ENCODE results near the gene CARD9. TPM values are rescaled to one million over a fixed set of nuclear protein-coding genes. Genes with fewer than 3 reads are reported as not detected.
A peak's percentile ranks its signal among the peaks of the same experiment; 100 is the strongest.

Gene CARD9
- total RNA-seq, 1 experiment from 2014 or later, result 2.9 TPM

- H2AFZ ChIP-seq (ENCODE audit: low read length), result no peak overlapping the region
- H3K36me3 ChIP-seq (ENCODE audit: insufficient read depth, low read length), result no peaks in the 10 kb centered on the region
- H4K20me1 ChIP-seq (ENCODE audit: insufficient read depth, low read depth, low read length), result no peaks in the 10 kb centered on the region
- H3K9me2 ChIP-seq (replicated peaks; ENCODE audit: insufficient read depth, low read length), result no peaks in the 10 kb centered on the region
- H3K4me2 ChIP-seq (ENCODE audit: low read depth, low read length, poor library complexity, severe bottlenecking), result no peak overlapping the region
- H3K4me3 ChIP-seq (ENCODE audit: low read length), result no peak overlapping the region
- H3K27me3 ChIP-seq (ENCODE audit: low read length), result no peaks in the 10 kb centered on the region
- H3K27ac ChIP-seq (ENCODE audit: low read length), result no peak overlapping the region
- H3K4me1 ChIP-seq (ENCODE audit: low read length), result peaks cover 10% of the 10 kb centered on the region
- H3K79me2 ChIP-seq (ENCODE audit: low read length), result no peaks in the 10 kb centered on the region
- H3K9ac ChIP-seq (ENCODE audit: low read length), result no peak overlapping the region
- H3K9me3 ChIP-seq (ENCODE audit: low read length), result no peaks in the 10 kb centered on the region
- no peak for DNase-seq
Observed at GRCh38 chr9:136376457-136376856, 3.0 kb upstream of the CARD9 start.

- Histone ChIP-seq H3K9ac (ENCODE audit: low read length) (no peak overlapping the region), H2AFZ (ENCODE audit: low read length) (no peak overlapping the region), H3K4me1 (ENCODE audit: low read length) (peaks cover 10% of the 10 kb centered on the region), H3K9me2 (replicated peaks; ENCODE audit: insufficient read depth, low read length) (no peaks in the 10 kb centered on the region), H3K27ac (ENCODE audit: low read length) (no peak overlapping the region), H3K36me3 (ENCODE audit: insufficient read depth, low read length) (no peaks in the 10 kb centered on the region), H4K20me1 (ENCODE audit: insufficient read depth, low read depth, low read length) (no peaks in the 10 kb centered on the region), H3K9me3 (ENCODE audit: low read length) (no peaks in the 10 kb centered on the region), H3K4me2 (ENCODE audit: low read depth, low read length, poor library complexity, severe bottlenecking) (no peak overlapping the region), H3K79me2 (ENCODE audit: low read length) (no peaks in the 10 kb centered on the region), H3K4me3 (ENCODE audit: low read length) (no peak overlapping the region), H3K27me3 (ENCODE audit: low read length) (no peaks in the 10 kb centered on the region)
- DNase-seq, result no peak
Observed at GRCh38 chr9:136375096-136375495, 1.6 kb upstream of the CARD9 start.

- Histone ChIP-seq H3K9ac (ENCODE audit: low read length) (no peak overlapping the region), H3K4me2 (ENCODE audit: low read depth, low read length, poor library complexity, severe bottlenecking) (no peak overlapping the region), H3K4me1 (ENCODE audit: low read length) (peaks cover 10% of the 10 kb centered on the region), H2AFZ (ENCODE audit: low read length) (no peak overlapping the region), H3K9me2 (replicated peaks; ENCODE audit: insufficient read depth, low read length) (no peaks in the 10 kb centered on the region), H4K20me1 (ENCODE audit: insufficient read depth, low read depth, low read length) (no peaks in the 10 kb centered on the region), H3K36me3 (ENCODE audit: insufficient read depth, low read length) (no peaks in the 10 kb centered on the region), H3K4me3 (ENCODE audit: low read length) (no peak overlapping the region), H3K79me2 (ENCODE audit: low read length) (no peaks in the 10 kb centered on the region), H3K27me3 (ENCODE audit: low read length) (no peaks in the 10 kb centered on the region), H3K9me3 (ENCODE audit: low read length) (no peaks in the 10 kb centered on the region), H3K27ac (ENCODE audit: low read length) (no peak overlapping the region)
- no peak for DNase-seq
Observed at GRCh38 chr9:136374183-136374575, 710 bp upstream of the CARD9 start.

GRCh38 chr9:136372561-136373299, 739 bp downstream of the CARD9 start:
- Histone ChIP-seq H3K9ac (ENCODE audit: low read length) (no peak overlapping the region; the same call in 1 of the 2 replicates), H3K9me2 (replicated peaks; ENCODE audit: insufficient read depth, low read length) (no peaks in the 10 kb centered on the region), H3K4me3 (ENCODE audit: low read length) (no peak overlapping the region), H4K20me1 (ENCODE audit: insufficient read depth, low read depth, low read length) (no peaks in the 10 kb centered on the region), H3K79me2 (ENCODE audit: low read length) (no peaks in the 10 kb centered on the region), H3K27me3 (ENCODE audit: low read length) (no peaks in the 10 kb centered on the region), H3K9me3 (ENCODE audit: low read length) (no peaks in the 10 kb centered on the region), H3K4me1 (ENCODE audit: low read length) (peaks cover 10% of the 10 kb centered on the region), H3K27ac (ENCODE audit: low read length) (peak overlapping the region; percentile 57; the same call in 1 of the 2 replicates), H3K36me3 (ENCODE audit: insufficient read depth, low read length) (no peaks in the 10 kb centered on the region), H3K4me2 (ENCODE audit: low read depth, low read length, poor library complexity, severe bottlenecking) (no peak overlapping the region), H2AFZ (ENCODE audit: low read length) (no peak overlapping the region)
- DNase-seq, result peak; percentile 71

GRCh38 chr9:136372006-136372405, 1.5 kb downstream of the CARD9 start:
- no peak overlapping the region for H3K4me3 ChIP-seq (ENCODE audit: low read length)
- no peaks in the 10 kb centered on the region for H4K20me1 ChIP-seq (ENCODE audit: insufficient read depth, low read depth, low read length)
- no peak overlapping the region; the same call in 1 of the 2 replicates for H3K27ac ChIP-seq (ENCODE audit: low read length)
- no peaks in the 10 kb centered on the region for H3K9me3 ChIP-seq (ENCODE audit: low read length)
- H3K36me3 ChIP-seq (ENCODE audit: insufficient read depth, low read length), result no peaks in the 10 kb centered on the region
- no peaks in the 10 kb centered on the region for H3K79me2 ChIP-seq (ENCODE audit: low read length)
- DNase-seq, result no peak
- H3K4me2 ChIP-seq (ENCODE audit: low read depth, low read length, poor library complexity, severe bottlenecking), result no peak overlapping the region
- no peaks in the 10 kb centered on the region for H3K9me2 ChIP-seq (replicated peaks; ENCODE audit: insufficient read depth, low read length)
- no peak overlapping the region; the same call in 1 of the 2 replicates for H3K9ac ChIP-seq (ENCODE audit: low read length)
- H3K4me1 ChIP-seq (ENCODE audit: low read length), result peaks cover 10% of the 10 kb centered on the region
- no peaks in the 10 kb centered on the region for H3K27me3 ChIP-seq (ENCODE audit: low read length)
- no peak overlapping the region for H2AFZ ChIP-seq (ENCODE audit: low read length)

- no peak for DNase-seq
- H3K9ac ChIP-seq (ENCODE audit: low read length), result no peak overlapping the region
- no peaks in the 10 kb centered on the region for H3K9me3 ChIP-seq (ENCODE audit: low read length)
- H3K9me2 ChIP-seq (replicated peaks; ENCODE audit: insufficient read depth, low read length), result no peaks in the 10 kb centered on the region
- no peak overlapping the region for H2AFZ ChIP-seq (ENCODE audit: low read length)
- H3K27me3 ChIP-seq (ENCODE audit: low read length), result no peaks in the 10 kb centered on the region
- no peaks in the 10 kb centered on the region for H3K79me2 ChIP-seq (ENCODE audit: low read length)
- no peaks in the 10 kb centered on the region for H3K36me3 ChIP-seq (ENCODE audit: insufficient read depth, low read length)
- no peak overlapping the region for H3K27ac ChIP-seq (ENCODE audit: low read length)
- H3K4me1 ChIP-seq (ENCODE audit: low read length), result peaks cover 10% of the 10 kb centered on the region
- no peak overlapping the region for H3K4me2 ChIP-seq (ENCODE audit: low read depth, low read length, poor library complexity, severe bottlenecking)
- H3K4me3 ChIP-seq (ENCODE audit: low read length), result no peak overlapping the region
- H4K20me1 ChIP-seq (ENCODE audit: insufficient read depth, low read depth, low read length), result no peaks in the 10 kb centered on the region
Observed at GRCh38 chr9:136371533-136371880, 2.0 kb downstream of the CARD9 start.

GRCh38 chr9:136370687-136371532, 2.6 kb downstream of the CARD9 start:
- Histone ChIP-seq H3K9me2 (replicated peaks; ENCODE audit: insufficient read depth, low read length) (no peaks in the 10 kb centered on the region), H2AFZ (ENCODE audit: low read length) (no peak overlapping the region), H3K4me3 (ENCODE audit: low read length) (no peak overlapping the region), H3K27ac (ENCODE audit: low read length) (no peak overlapping the region), H3K27me3 (ENCODE audit: low read length) (no peaks in the 10 kb centered on the region), H3K4me1 (ENCODE audit: low read length) (peaks cover 10% of the 10 kb centered on the region), H4K20me1 (ENCODE audit: insufficient read depth, low read depth, low read length) (no peaks in the 10 kb centered on the region), H3K9me3 (ENCODE audit: low read length) (no peaks in the 10 kb centered on the region), H3K79me2 (ENCODE audit: low read length) (no peaks in the 10 kb centered on the region), H3K4me2 (ENCODE audit: low read depth, low read length, poor library complexity, severe bottlenecking) (no peak overlapping the region), H3K36me3 (ENCODE audit: insufficient read depth, low read length) (no peaks in the 10 kb centered on the region), H3K9ac (ENCODE audit: low read length) (no peak overlapping the region)
- no peak for DNase-seq

- H3K27me3 ChIP-seq (ENCODE audit: low read length), result no peaks in the 10 kb centered on the region
- peaks cover 10% of the 10 kb centered on the region for H3K4me1 ChIP-seq (ENCODE audit: low read length)
- no peaks in the 10 kb centered on the region for H3K9me2 ChIP-seq (replicated peaks; ENCODE audit: insufficient read depth, low read length)
- no peak overlapping the region for H3K9ac ChIP-seq (ENCODE audit: low read length)
- no peak overlapping the region for H3K4me2 ChIP-seq (ENCODE audit: low read depth, low read length, poor library complexity, severe bottlenecking)
- DNase-seq, result no peak
- H3K27ac ChIP-seq (ENCODE audit: low read length), result no peak overlapping the region
- H3K79me2 ChIP-seq (ENCODE audit: low read length), result no peaks in the 10 kb centered on the region
- no peaks in the 10 kb centered on the region for H3K36me3 ChIP-seq (ENCODE audit: insufficient read depth, low read length)
- no peaks in the 10 kb centered on the region for H3K9me3 ChIP-seq (ENCODE audit: low read length)
- no peaks in the 10 kb centered on the region for H4K20me1 ChIP-seq (ENCODE audit: insufficient read depth, low read depth, low read length)
- no peak overlapping the region for H3K4me3 ChIP-seq (ENCODE audit: low read length)
- H2AFZ ChIP-seq (ENCODE audit: low read length), result no peak overlapping the region
Observed at GRCh38 chr9:136370037-136370436, 3.4 kb downstream of the CARD9 start.
